ENCODE results near the gene STK32B.

Gene STK32B

GRCh38 chr4:5471206-5471605 is 419.9 kb downstream of the STK32B start:
- DNase-seq (no peak), ATAC-seq (no peak)

- no peak for ATAC-seq
- DNase-seq: no peak
Measured at GRCh38 chr4:5471691-5472090, 420.4 kb downstream of the STK32B start.

- no peak for DNase-seq
- ATAC-seq: no peak
Measured at GRCh38 chr4:5472160-5472591, 420.9 kb downstream of the STK32B start.

GRCh38 chr4:5473125-5473524 is 421.8 kb downstream of the STK32B start:
- no peak for DNase-seq
- no peak for ATAC-seq

GRCh38 chr4:5474756-5475155 is 423.5 kb downstream of the STK32B start:
- DNase-seq (no peak), ATAC-seq (no peak)

GRCh38 chr4:5477613-5478012 is 426.3 kb downstream of the STK32B start:
- ATAC-seq: no peak
- no peak for DNase-seq

GRCh38 chr4:5478169-5478568 is 426.9 kb downstream of the STK32B start:
- DNase-seq (no peak), ATAC-seq (no peak)

- DNase-seq (no peak), ATAC-seq (no peak)
Measured at GRCh38 chr4:5478697-5479096, 427.4 kb downstream of the STK32B start.

- no peak for ATAC-seq
- DNase-seq: no peak
Measured at GRCh38 chr4:5479518-5480060, 428.3 kb downstream of the STK32B start.

- DNase-seq (no peak), ATAC-seq (no peak)
Measured at GRCh38 chr4:5488413-5488812, 437.1 kb downstream of the STK32B start.

GRCh38 chr4:5489260-5489659 is 438.0 kb downstream of the STK32B start:
- ATAC-seq: no peak

GRCh38 chr4:5497489-5497888 is 446.2 kb downstream of the STK32B start:
- DNase-seq (no peak), ATAC-seq (no peak)

More at GRCh38 chr4:5489260-5489659, 438.0 kb downstream of the STK32B start:
- DNase-seq: no peak

GRCh38 chr4:5500165-5500564 is 448.9 kb downstream of the STK32B start:
- DNase-seq (no peak), ATAC-seq (no peak)

- ATAC-seq (no peak), DNase-seq (no peak)
Measured at GRCh38 chr4:5503336-5503936, 452.2 kb downstream of the STK32B start.

GRCh38 chr4:5504486-5504885 is 453.2 kb downstream of the STK32B start:
- no peak for DNase-seq
- no peak for ATAC-seq

- ATAC-seq: no peak
- DNase-seq: no peak
Measured at GRCh38 chr4:5510504-5510903, 459.2 kb downstream of the STK32B start.

- no peak for DNase-seq
- ATAC-seq: no peak
Measured at GRCh38 chr4:5511791-5512190, 460.5 kb downstream of the STK32B start.

- DNase-seq: no peak
- ATAC-seq: no peak
Measured at GRCh38 chr4:5515646-5516045, 464.4 kb downstream of the STK32B start.

GRCh38 chr4:5517372-5517771 is 466.1 kb downstream of the STK32B start:
- no peak for DNase-seq
- ATAC-seq: no peak

GRCh38 chr4:5524446-5525299 is 473.4 kb downstream of the STK32B start:
- no peak for ATAC-seq

GRCh38 chr4:5526080-5526846 is 475.0 kb downstream of the STK32B start:
- DNase-seq: no peak
- no peak for ATAC-seq

More at GRCh38 chr4:5524446-5525299, 473.4 kb downstream of the STK32B start:
- DNase-seq: no peak

- no peak for ATAC-seq
- DNase-seq: no peak
Measured at GRCh38 chr4:5527211-5527610, 475.9 kb downstream of the STK32B start.

GRCh38 chr4:5528031-5528436 is 476.8 kb downstream of the STK32B start:
- ATAC-seq: no peak
- no peak for DNase-seq
